EH (cell line): ENCODE results near the gene TIPRL.
A peak's percentile ranks its signal among the peaks of the same experiment; 100 is the strongest.
"Not testable (repeated sequence)": the region's sequence is repeated elsewhere in the genome, so short reads cannot be mapped to it uniquely, and the experiment has no call there.

ENCODE experiments used
- DNase-seq: peaks from one replicate; pipeline ENCODE4 v3.0.0-alpha.2; 2015; ENCODE audit warnings: low read depth

TIPRL gene

DNA sequence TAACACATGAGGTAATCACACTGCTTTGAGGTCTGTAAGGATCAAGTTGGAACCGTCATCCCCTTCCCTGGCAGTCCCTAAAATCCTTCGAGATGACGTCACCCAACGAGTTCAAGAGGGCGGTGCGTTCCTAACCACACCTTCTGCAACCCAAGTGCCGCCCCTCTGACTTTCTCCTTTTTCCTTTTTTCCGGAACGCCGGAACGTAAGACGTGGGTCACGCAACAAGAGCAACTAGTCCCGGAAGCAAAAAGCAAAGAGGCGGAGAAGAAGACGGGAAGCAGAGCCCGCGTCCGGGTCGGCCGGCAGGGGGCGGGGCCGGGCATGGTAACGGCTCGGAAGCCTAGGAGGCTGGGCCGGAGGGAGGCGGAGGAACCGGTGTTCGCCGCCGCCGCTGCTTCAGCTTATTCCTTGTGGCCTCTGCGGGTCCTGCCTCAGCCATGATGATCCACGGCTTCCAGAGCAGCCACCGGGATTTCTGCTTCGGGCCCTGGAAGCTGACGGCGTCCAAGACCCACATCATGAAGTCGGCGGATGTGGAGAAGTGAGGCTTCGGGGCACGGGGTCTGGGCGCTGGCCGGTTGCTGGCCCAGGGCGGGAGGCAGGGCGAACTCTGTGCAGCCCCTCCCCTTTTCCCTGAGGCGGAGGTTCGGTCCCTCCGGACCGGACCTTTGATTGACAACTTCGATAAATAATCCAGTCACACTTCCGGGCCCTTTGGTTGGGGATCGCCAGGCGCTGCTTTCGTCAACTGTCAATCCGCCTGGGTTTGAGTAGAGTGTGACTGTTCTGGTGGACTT, at the start of gene TIPRL:
Gene TIPRL (plus strand): TSS at position 325 of the 800 bp plus-strand sequence. CDS start 116 bp downstream, at position 441.
- DNase-seq = peak; percentile 99

DNA sequence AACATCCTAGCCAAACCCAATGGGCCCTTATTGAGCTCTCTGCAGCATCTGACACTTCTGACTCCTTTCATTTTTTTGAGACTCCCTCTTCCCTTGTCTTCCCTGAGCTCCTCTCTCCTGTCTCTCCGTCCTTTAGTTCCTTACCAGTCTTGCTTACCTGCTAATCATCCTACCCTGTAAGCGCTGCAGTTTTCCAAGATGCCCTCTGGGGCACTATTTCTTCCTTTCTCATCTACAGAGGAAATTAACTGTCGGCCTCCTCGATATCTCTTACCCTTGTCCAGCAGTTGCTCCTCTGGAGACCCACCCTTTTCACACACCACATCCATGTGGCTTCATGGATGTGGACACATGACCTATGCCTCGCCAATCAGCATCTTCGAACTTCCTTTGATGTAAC, 48.8 kb upstream of the TIPRL start:
- no peak for DNase-seq

DNA sequence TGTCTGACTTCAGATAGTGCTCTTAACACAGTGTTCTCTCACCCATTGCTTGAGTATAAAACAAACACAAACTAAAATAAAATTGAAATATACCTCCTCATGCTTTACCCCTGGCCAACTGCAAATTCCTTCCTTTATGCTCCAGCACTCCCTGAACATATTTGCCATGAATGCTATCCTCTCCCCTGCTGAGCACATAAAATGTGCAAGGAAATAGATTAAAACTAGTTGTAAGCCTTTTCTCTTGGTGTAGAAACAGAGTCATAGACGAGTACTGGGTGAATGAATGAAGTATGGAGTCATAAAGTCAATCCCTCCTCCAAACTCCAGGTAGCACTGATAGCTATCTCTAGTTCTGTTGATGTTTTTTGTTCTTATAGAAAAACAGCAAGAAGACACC, 44.6 kb upstream of the TIPRL start:
- peak; percentile 17 for DNase-seq

DNA sequence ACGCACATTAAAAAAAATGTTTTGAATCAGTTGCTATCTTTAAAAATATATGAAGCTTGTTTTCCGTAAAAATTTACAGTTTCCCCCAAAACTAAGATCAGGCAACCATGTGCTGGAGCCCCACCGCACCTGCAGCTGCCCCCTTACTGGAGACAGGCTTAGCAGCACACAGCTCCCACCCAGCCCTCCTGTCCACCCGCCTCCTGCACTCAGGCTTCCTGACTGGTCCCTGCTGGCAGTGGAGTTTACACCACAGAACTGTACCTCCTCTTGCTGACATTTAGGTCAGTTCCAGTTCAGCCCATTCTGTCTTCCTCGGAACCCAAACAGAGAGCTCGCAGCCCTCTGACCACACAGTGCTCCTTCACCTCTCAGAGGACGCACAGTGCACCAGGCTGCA, 44.1 kb upstream of the TIPRL start:
- DNase-seq = no peak

DNA sequence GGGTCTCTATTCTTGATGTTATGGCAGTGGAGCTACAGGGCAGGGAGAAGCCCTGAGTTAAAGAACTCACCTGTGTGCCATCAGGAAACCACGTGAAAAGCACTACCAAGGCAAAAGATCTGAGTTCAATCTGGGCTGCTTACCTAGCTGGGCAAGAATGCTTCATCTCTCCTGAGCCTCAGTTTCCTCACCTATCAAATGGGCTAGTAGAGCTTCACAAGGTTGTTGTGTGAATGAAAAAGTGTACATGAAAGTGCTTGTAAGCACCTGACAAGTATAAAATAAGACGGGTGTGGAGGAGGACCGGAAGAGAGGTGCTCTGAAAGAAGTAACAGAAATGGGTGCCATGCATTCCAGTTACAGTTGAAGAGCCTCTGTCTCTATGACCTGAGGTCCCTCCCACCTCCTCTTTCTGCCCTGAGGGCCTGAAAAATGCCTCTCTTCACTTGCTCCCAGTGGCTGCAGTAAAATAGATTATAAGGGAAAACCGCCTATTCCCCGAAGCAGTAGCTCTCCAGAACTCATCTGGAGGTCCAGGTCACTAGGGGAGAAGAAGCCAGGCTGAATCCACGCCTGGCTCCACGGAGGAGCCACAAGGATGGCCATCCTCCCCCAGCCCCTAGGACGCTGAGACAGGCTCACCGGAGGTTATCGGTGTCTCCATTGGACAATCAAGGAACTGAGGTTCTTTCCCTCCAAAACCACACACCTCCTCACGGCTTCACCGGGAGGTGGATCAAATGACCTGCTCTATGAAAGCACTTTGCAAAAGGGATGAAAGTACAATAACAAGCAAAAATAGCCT, 43.4 kb upstream of the TIPRL start:
- DNase-seq = peak; percentile 32

DNA sequence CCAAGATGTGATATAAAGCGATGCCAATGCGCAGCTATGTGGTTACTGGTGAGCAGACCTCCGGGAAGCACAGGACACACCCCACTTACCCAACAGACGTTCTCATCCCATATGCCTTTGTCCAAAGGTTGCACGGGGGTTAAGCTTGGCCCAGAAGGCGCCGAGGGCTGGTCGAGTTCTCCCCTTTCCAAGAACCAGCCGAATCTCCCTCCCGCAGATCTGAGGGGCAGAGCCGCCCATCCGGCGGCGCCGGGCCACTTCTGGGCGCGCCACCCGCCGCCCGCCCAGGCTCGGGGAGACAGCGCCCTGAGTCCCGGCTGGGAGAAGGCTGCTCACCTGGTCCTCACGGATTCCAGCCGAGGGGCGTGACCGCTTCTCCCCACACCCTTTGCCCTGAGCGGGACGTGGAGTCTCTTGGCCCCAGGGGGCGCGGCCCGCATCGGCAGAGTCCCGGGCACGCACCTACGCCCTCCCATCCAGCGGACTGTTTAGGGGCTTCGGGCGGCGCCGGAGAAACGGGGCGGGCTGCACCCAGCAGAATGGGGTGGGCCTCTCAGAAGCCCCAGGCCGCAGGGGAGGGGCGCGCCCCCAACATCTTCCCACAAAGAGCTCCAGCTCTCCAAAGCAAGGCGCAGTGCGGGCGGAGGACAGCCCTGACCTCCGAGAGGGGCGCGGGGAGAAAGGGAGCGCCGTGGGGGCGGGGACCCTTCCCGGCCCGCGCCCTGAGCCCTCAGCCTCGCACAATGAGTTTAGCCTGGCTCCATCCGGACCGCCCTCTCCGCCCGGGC, 42.6 kb upstream of the TIPRL start:
- peak; percentile 28 for DNase-seq

DNA sequence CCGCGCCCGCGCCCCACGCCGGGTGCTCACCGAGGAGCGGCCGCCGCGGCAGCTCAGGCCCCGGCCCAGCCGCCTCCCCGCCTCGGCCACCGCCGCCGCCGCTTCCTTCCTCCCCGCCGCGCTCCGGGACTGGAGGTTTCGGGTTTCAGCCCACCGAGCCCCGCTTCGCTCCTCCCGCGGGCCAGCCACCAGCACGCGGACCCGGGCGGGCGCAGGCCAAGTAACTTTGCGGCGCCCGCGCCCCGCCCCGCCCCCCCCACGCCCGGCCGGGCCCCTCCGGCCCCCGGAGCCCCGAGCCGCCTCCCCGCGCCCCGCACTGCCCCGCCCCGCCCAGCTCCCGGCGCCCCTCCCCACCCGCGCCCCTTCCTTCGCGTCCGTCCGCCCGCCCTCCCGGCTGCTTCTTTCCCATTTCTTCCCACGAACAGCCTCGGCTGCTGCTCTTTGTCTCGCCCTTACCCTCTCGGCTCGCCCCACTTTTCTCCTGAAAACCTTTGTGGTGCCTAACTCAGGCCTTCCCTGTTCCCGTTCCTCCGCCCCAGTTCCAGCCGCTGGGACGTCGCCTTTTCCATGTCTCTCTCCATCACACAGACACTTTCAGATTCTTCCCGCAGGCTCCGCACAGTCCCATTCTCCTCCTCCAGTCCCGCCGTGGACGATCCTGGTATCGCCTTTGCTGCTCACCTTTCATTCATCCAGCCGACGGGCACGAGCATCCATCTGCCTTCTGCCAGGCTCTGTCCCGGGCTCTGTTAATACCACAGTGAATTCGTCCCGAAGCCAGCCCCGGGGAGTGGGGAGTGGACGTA, 41.9 kb upstream of the TIPRL start, which contains the start of gene GPR161:
Gene GPR161 (minus strand): TSS at position 222 of the 806 bp plus-strand sequence. CDS start 32,080 bp downstream, outside the sequence.
- DNase-seq = peak; percentile 69

DNA sequence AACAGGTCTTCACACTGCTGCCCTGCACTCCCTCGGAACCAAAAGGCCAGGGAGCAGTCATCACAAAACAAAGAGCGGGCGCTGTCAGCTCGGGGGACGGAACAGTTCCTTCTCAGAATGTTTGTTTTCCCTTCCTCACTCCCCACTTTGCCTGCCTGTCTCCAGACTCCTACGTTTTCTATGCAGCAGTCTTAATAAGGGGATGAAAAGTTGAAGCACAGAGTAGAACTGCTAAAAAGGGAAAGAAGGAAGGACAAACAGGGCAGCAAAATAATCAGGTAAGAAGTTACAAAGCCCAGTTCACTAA, 41.3 kb upstream of the TIPRL start:
- DNase-seq = no peak

DNA sequence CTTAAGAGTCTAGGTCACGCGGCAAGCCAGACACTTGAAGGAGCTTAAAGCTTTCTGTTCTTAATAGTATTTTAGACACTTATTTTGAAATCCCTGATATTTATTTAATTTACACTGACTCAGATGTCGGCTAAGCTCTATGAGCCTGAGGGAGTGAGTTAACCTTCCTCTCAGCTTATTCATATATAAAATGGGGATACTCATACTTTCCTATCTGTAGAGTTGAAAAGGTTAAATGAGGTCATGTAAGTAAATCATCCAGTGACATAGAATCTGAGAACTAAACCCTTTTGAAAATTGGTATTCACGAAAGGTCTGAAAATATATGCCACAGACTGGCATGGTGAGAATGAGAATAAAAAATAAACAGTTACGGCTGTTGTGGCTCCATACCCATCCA, 40.6 kb upstream of the TIPRL start:
- peak; percentile 44 for DNase-seq

DNA sequence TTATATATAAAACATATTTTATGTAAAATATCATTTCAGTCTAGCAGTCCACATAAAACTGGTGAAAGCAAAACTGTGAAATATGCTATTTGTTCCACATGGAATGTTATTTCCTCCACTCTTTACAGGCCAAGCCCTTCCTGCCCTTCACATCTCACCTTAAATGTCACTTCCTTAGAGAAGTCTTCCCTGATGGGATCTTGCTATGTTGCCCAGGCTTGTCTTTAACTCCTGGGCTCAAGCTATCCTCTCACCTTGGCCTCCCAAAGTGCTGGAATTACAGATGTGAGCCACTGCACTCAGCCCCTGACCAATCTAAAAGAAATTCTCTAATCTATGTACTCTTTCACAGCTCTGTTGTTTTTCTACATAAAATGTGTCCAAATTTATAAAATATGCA, 39.7 kb upstream of the TIPRL start:
- DNase-seq = no peak

DNA sequence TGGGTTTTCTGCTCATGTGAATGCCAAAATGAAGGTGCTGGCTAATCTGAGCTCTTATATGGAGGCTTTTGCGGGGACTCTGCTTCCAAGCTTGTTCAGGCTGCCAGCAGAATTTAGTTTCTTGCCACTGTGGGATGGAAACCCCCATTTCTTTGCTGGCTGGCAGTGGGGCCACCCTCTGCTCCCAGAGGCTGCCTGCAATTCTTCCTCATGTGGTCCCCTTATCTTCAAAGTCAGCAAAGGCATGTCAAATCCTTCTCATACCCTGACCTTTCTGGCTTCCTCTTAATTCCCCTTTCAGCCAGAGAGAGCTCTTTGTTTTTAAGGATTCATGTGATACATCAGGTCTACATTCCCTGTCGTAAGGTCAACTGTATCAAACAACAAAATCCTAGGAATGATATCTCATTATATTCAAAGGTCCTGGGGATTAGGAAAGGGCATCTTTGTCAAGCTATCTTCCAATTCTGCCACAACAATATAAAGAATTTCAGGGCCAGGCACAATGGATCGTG, 36.8 kb upstream of the TIPRL start:
- no peak for DNase-seq

DNA sequence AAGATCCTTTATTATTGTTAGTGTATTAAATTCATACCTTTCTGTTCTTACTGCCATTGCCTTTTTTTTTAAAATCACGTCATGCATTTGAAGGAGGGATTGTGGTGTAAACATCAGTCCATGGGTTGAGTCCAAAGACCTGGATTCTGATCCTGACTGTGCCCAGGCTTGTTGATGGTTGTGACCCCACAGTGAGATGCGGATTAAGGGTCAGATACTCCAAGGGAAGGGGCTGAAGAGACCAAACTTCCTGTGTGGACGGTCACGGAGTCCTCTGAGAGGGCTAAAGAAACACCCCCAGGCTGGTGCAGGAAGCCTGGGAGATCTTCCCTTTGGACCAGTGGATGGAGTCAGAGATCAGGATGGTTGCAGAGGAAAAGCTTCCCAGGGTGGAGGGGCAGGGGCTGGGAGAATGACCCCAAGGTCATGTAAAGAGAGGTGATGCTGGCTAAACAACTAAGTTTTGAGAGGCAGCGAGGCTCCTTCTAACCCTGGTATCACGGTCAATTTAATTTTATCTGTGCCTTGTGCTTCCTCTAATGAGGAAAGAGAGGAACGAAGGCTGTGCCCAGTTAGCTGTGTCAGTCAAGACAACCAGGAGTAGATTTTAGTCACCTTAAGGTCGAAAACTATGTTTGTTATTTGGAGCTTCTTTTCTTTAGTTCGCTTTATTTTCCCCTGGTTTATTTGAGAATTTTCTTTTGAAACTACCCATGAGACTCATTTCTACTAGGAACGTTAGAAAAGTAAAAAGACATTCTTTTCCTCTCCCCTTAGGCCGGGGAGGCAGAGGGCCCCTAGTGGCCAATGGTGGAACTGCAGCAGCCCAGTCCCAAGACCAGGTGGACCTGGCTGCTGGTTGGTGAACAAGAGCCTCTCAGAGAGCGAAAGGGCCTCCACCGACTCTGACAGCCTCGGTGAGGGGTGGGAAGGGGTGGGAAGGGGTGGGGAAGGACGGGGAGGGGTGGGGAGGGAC, 33.3 kb upstream of the TIPRL start:
- DNase-seq = peak; percentile 75

DNA sequence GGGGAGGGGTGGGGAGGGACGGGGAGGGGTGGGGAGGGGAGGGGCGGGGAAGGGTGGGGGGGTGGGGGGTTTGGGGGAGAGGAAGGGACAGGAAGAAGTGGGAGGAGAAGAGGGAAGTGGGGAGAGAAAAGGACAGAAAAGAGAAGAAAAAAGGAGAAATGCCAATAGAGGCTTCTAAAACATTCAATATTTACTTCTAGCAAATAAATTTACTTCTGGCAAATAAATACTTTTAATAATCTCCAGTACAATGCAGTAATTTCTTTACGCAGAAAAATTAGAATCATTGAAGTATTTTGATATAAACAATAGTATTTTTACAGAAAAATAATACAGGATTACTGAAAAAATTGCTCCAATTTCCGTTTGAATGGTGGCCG, 32.6 kb upstream of the TIPRL start:
- no peak for DNase-seq

DNA sequence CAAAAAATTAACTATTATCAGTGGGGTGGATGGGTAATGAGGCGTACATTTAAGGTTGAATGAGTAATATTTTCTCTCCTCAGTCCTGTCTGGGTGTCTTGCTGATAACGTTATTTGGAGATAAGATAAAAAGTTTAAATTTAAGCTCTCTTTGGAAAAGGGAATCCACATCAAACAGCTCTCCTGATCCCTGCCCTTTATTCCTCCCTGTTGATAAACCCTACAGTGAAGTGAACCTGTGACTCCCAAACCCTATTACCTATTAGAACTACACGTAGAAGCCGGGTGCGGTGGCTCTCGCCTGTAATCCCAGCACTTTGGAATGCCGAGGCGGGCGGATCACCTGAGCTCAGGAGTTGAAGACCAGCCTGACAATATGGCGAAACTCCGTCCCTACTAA, 32.1 kb upstream of the TIPRL start:
- DNase-seq = no peak

DNA sequence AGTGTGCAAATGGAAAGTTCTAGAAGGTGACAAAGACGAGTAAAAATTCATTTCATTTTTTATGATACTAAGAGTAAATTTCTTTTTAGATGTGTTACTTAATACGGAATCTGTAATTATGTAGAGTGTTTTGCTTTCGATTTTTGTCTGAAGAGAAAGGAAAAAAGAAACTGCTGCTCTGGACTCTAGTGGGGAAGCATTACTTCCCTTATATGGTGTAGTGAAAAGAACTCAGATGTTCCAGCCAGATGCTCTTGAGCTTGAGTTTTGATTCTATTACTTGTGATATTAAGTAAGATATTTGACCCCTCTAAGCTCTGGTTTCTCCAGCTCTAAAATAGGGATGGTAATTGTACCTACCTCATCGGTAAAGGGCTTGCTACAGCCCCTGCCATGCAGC, 29.8 kb upstream of the TIPRL start:
- no peak for DNase-seq

DNA sequence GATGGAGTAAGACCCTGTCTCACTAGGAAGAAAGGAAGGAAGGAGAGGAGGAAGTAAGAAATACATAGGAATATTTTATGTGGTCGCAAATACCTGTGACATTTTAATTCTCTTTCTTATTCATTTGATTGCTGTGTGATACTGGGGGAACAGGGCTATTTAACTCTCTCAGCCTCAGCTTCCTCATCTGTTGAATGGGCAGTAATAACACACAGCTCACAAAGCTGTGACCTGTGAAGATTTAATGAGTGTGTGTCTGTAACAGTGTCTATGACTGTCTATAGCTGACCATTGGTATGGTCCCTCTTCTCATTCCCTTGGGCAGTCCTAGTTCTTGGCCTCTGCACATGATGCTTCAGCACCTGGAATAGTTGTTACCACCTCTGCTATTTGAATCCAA, 28.5 kb upstream of the TIPRL start:
- no peak for DNase-seq

DNA sequence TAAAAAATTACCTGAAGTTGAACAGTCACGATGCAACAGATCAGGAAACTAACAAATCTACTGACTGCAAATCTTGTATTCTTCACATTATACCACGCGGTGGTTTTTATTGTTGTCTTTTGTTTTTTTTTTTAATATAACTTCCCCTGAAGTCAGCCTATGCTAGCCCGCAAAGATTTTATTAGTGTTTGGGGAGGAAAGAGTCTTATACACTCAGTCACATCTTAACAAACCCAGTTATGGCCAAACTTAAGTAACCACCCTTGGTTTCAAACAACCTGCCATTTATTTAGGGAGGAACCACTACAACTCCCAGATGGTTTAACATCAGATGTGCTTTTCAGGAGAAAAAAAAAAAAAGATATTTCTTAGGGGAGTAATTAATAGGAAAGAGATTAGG, 26.8 kb upstream of the TIPRL start:
- no peak for DNase-seq

DNA sequence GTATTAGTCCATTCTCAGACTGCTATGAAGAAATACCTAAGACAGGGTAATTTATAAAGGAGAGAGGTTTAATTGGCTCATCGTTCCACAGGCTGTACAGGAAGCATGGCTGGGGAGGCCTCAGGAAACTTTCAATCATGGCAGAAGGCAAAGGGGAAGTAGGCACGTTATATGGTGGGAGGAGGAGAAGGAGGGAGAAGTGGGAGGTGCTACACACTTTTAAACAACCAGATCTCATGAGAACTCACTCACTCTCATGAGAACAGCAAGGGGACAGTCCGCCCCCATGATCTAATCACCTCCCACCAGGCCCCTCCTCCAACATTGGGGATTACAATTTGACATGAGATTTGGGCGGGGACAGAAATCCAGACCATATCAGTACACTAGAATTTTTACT, 24.1 kb upstream of the TIPRL start:
- not testable (repeated sequence) for DNase-seq

DNA sequence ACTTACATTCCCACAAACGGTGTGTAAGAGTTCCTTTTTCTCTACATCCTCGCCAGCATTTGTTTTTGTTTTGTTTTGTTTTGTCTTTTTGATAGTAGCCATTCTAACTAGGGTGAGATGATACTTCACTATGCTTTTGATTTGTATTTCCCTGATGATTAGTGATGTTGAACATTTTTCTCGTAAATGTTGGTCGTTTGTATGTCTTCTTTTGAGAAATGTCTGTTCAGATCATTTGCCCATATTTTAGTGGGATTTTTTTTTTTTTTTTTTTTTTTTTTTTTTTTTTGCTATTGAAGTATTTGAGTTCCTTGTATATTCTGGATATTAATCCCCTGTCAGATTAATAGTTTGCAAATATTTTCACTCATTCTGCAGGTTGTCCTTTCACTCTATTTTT, 22.9 kb upstream of the TIPRL start:
- DNase-seq = no peak

DNA sequence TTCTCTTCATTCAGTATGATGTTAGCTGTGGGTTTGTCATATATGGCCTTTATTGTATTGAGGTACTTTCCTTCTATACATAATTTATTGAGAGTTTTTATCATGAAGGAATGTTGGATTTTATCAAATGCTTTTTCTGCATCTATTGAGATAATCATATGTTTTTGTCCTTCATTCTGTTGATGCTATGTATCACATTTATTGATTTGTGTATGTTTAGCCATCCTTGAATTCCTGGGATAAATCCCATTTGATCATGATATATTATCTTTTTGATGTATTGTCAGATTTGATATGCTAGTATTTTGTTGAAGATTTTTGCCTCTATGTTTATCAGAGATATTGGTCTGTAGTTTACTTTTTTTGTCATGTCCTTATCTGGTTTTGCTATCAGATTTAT, 21.1 kb upstream of the TIPRL start:
- DNase-seq = no peak
